Activated CD4-positive, alpha-beta T cell treated with anti-CD3 and anti-CD28 coated beads, Interleukin-2, amount 50 U/mL, for 4 hours (primary cell): ENCODE data around the gene SGCE.

Experiments used
- DNase-seq, 2 experiments: peaks; one replicate each; pipeline ENCODE4 v3.0.0-alpha.2; 2020

SGCE gene

GRCh38 chr7:94562525-94562924 lies 93.4 kb downstream of the SGCE start:
- DNase-seq, result no peak

DNA sequence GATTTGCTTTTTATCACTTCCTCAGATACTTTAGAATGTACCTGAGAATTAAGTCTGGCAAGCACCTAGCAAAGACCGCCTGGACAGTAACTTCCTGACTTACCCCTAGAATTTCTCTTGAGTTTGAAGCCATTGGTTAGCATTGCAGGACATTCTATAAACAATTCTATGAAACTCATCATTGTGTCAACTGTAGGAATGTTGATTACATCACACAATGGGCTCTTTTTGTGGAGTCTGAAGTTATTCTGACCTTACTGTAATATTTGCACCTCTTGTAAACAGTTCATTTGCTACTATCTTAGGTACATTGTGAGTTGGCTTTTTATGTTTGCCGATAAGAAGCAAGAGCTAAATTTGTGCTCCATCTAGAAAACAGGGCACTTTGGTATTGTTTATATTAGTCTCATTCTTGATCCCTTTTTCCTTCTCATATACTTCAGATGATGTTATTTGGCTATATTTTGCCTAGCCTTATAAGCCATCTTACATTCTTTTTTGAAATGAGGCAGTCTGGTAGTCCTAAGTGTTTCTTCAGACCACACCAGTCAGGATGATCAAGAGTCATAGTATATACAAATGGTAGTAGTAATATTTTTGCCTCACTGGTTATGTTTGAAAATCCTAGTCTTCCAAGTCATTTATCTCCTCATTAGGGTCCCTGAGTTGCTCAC lies 94.0 kb downstream of the SGCE start:
- DNase-seq, result no peak

GRCh38 chr7:94559972-94560371 lies 96.0 kb downstream of the SGCE start:
- no peak for DNase-seq

- no peak for DNase-seq
Measured at GRCh38 chr7:94557215-94557614, 98.7 kb downstream of the SGCE start.

GRCh38 chr7:94556028-94556427 lies 99.9 kb downstream of the SGCE start:
- DNase-seq, result no peak

DNA sequence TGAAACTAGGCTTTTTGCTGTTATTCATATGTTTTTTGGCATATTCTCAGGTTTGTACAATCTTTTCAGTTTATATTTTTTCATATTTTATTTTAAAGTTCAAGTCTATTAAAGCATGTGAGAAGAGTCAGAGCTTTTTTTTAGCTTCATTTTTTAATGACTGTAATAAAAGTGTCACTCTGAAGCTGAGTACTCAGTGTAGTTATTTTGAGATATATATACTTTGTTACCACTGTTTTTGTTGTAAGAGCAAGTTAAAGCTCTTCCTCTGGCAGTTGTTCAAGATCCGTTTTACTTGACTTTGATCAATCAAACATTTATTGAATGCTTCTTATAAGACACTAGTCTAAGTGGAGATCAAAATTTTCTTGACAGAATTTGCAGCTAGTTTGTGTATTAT lies 108.8 kb downstream of the SGCE start:
- no peak for DNase-seq

DNA sequence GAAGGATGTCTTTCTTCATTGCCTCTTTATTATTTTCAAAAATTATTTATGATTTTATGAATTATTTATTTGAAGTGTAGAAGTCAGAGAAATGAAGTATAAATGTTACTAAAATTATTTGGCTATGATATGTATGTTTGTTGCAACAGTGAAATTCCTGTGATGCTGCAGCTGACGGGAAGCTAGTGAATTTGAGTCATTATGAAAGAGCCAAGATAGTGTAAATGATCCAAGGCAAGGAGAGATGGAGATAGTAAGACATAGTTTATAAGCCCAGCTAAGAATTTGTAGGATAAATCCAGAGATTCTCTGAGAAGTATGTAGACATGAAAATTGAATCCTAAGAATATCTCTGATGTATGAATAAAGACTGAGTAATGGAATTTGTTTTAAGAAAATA lies 115.5 kb downstream of the SGCE start:
- DNase-seq, result no peak
